Activated naive CD4-positive, alpha-beta T cell treated with anti-CD3 and anti-CD28 coated beads, Interleukin-2, amount 50 U/mL, for 16 hours (primary cell): ENCODE results near the gene DBN1.
A peak's percentile ranks its signal among the peaks of the same experiment; 100 is the strongest.

Experiments
- DNase-seq: peaks from one replicate; pipeline ENCODE4 v3.0.0-alpha.2; 2020

The DBN1 gene

GRCh38 chr5:177455036-177455660 lies 18.3 kb downstream of the DBN1 start:
- peak; percentile 95 for DNase-seq

GRCh38 chr5:177454397-177455035 lies 18.9 kb downstream of the DBN1 start:
- DNase-seq: peak; percentile 90

- DNase-seq: no peak
Observed at GRCh38 chr5:177453852-177454396, 19.5 kb downstream of the DBN1 start.

- DNase-seq: no peak
Observed at GRCh38 chr5:177452688-177453638, 20.5 kb downstream of the DBN1 start.

- DNase-seq: no peak
Observed at GRCh38 chr5:177450667-177451424, 22.6 kb downstream of the DBN1 start.

- no peak for DNase-seq
Observed at GRCh38 chr5:177449140-177450061, 24.0 kb downstream of the DBN1 start.

- no peak for DNase-seq
Observed at GRCh38 chr5:177448244-177448950, 25.0 kb downstream of the DBN1 start.

- DNase-seq: no peak
Observed at GRCh38 chr5:177447611-177448243, 25.7 kb downstream of the DBN1 start.

- DNase-seq: peak; percentile 67
Observed at GRCh38 chr5:177447066-177447610, 26.3 kb downstream of the DBN1 start.

GRCh38 chr5:177446200-177447065 lies 27.0 kb downstream of the DBN1 start, which contains the start of gene PRR7:
TSS of gene PRR7 (plus strand) at chr5:177446814. CDS start at chr5:177455068, 8,254 bp downstream.
- peak; percentile 81 for DNase-seq

- no peak for DNase-seq
Observed at GRCh38 chr5:177445917-177446199, 27.6 kb downstream of the DBN1 start.

GRCh38 chr5:177445052-177445916 lies 28.1 kb downstream of the DBN1 start:
- no peak for DNase-seq

GRCh38 chr5:177444106-177445051 lies 29.1 kb downstream of the DBN1 start:
- DNase-seq: no peak

- no peak for DNase-seq
Observed at GRCh38 chr5:177443144-177443983, 30.1 kb downstream of the DBN1 start.

GRCh38 chr5:177442066-177442826 lies 31.2 kb downstream of the DBN1 start:
- no peak for DNase-seq
